ENCODE results near the gene GMDS.
"Not testable (repeated sequence)": the region's sequence is repeated elsewhere in the genome, so short reads cannot be mapped to it uniquely, and the experiment has no call there.

Gene GMDS

DNA sequence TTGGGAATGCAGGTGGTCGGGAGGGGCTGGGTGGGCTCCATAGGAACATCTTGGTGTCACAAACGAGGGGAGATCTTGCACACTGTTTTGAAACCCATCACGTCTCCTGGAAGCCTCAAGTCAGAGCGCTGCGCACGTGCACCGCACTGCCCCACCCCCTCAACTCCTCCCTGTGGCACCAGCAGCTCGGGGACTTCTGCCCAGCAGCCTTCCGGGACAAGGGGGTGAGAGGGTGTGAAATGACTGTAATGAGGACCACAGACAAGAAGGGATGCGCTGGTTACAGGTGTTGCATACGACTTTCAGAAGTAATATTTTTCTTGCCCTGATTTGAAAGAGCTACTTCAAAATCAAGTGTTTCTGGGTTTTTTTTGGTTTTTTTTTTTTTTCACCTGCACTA, 575.4 kb downstream of the GMDS start:
- DNase-seq (ENCODE audit: low read depth): no peak

DNA sequence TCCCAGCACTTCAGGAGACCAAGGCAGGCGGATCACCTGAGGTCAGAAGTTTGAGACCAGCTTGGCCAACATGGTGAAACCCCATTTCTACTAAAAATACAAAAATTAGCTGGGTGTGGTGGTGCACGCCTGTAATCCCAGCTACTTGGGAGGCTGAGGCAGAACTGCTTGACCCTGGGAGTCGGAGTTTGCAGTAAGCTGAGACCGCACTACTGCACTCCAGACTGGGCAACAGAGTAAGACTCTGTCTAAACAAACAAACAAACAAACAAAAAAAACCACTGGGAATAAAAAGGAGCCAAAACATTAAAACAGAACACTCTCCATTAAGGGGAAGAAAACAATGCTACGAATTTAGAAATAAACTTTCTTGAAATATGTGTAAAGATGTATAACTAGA, 576.9 kb downstream of the GMDS start:
- H3K4me3 ChIP-seq (ENCODE audit: low read depth, low read length); DNase-seq (ENCODE audit: low read depth): not testable (repeated sequence)

More for the DNA sequence above, 575.4 kb downstream of the GMDS start:
- no peak overlapping the region for H3K4me3 ChIP-seq (ENCODE audit: low read depth, low read length)

DNA sequence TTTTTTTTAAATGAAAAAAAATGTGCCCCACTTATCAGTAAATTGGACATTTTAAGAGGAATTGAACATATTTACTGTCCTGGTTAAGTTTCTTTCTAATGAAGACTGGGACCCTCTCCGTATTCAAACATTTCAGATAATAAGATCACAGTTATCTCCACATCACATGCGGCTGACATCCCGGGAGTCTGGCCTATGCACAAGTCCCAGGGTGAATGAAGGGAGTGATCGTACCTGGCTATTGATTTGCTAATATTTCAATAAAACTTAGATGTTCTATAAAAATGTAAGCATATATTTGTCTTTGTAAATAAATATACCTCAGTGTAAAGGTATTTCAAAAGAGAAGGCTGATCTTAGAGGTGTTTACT, 577.6 kb downstream of the GMDS start:
- H3K4me3 ChIP-seq (ENCODE audit: low read depth, low read length): no peak overlapping the region
- no peak for DNase-seq (ENCODE audit: low read depth)

DNA sequence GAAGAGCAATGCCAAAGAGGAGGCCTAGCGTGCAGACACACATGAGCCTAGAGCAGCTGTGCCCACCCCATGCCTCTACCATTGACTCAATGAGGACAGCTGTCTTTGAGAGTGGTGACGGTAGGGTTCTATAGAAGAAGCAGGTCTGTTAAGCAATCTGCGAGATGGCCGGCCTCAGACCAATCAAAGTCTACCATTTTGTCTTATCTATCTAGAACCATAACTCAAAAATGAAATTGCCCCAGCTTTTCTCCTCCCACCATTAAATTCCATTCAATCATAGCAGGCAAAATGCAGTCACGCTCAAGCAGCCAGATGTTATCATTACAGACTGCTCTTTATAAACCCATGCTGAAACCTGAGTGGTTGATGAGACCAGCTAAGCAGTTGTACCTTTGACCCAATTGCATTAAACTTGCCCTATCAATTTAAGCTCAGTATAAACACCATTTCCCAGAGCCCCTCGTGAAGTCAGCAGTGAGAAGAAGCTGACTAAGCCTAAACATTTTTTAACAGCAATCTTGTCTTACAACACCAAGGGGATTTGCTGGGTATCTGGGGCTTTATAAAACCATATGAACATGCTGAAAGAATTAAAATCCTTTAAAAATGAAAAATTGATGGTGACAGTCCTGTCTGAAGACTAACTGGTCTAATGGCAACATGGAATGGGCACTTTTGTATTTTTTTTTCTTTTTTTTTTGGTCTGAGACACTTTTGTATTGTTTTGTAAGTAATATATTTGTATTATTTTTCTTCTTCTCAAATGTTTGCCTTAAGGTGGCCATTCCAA, 578.2 kb downstream of the GMDS start:
- no peak for DNase-seq (ENCODE audit: low read depth)
- H3K4me3 ChIP-seq (ENCODE audit: low read depth, low read length): no peak overlapping the region

DNA sequence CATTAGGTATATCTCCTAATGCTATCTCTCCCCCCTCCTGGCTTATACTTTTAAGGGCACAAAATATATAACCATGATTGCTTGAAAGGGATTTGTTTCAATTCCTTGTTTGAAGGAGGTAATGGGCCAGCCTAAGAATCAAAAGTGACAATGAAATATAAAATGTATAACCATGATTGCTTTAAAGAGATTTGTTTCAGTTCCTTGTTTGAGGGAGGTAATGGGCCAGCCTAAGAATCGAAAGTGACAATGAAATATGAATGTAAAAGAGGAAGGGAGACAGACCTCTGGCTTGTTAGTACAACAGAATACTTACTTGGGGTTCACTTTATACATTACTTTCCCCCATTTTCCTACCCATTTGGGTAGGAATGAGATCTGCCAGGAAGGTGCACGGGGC, 580.2 kb downstream of the GMDS start:
- no peak overlapping the region for H3K4me3 ChIP-seq (ENCODE audit: low read depth, low read length)
- DNase-seq (ENCODE audit: low read depth): no peak

DNA sequence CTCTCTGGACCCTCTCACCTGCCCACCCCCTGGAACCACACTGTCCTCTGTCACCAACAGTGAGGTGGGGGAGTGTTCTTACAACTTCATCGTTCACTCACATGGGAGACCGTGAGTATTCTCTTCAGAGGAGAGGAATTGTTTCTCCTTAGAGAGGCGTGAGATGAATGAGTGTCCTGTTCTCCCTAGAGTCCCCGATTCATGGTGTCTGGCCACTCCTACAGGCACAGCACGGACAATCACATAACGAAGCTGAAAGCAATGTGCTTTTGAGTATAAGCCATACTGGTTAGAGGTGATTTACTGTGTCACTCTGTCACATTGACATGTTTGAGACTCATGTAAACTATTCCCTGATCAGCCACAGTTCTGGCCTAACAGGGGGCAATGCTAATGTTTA, 581.1 kb downstream of the GMDS start:
- no peak overlapping the region for H3K4me3 ChIP-seq (ENCODE audit: low read depth, low read length)
- no peak for DNase-seq (ENCODE audit: low read depth)

DNA sequence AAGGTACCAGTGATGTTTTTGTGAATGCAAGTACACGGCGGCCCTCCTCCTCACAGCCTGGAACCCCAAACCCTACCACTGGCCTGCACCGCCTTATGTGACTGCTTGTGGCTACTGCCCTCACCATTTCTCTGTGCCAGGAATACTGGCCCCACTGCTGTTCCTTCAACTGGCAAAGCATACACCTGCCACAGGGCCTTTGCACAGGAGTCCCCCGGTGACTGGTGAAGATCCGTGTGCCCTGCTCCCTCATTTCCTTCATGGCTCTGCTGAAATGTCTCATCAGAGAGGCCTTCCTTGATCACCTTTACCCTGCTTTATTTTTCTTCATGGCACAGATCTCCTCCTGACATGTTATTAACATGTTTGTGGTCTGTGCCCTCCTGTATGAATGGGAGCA, 581.9 kb downstream of the GMDS start:
- no peak overlapping the region for H3K4me3 ChIP-seq (ENCODE audit: low read depth, low read length)
- DNase-seq (ENCODE audit: low read depth): no peak

DNA sequence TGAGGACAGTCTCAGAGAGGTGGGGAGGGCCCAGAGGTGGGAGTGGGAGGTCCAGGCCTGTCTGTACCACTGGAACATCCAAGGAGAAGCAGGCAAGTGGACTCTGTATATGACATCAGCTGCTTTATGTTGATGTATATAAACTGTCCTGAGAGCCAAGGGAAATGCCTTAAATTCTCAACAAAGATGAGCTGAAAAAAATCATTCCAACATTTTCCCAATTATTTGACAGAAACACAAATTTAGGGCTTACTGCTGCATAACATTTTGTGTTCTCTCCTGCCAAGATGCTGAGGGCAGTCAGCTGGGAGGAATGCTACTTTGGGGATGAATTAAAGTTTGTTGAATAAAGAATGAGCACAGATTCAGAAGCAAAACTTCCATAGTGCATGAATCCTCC, 582.9 kb downstream of the GMDS start:
- no peak overlapping the region for H3K4me3 ChIP-seq (ENCODE audit: low read depth, low read length)
- no peak for DNase-seq (ENCODE audit: low read depth)

DNA sequence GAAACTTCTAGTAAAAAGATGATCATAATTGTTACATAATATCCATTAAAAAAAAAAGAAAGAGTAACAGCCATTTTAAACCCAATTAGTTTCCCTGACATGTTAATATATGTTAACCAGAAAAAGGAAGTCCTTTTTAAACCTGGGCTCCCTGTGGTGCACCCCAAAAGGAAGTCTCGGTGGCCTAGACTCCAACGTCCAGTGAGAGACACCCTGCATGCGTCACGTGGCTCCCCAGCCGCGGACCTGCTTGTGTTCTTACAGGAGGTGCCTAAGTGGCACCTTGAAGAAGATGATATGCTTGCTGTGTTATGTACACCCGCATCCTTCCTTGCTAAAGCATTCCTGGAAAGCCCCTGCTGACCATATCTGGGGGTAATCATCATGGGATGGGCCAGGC, 585.6 kb downstream of the GMDS start:
- DNase-seq (ENCODE audit: low read depth): no peak
- no peak overlapping the region for H3K4me3 ChIP-seq (ENCODE audit: low read depth, low read length)

DNA sequence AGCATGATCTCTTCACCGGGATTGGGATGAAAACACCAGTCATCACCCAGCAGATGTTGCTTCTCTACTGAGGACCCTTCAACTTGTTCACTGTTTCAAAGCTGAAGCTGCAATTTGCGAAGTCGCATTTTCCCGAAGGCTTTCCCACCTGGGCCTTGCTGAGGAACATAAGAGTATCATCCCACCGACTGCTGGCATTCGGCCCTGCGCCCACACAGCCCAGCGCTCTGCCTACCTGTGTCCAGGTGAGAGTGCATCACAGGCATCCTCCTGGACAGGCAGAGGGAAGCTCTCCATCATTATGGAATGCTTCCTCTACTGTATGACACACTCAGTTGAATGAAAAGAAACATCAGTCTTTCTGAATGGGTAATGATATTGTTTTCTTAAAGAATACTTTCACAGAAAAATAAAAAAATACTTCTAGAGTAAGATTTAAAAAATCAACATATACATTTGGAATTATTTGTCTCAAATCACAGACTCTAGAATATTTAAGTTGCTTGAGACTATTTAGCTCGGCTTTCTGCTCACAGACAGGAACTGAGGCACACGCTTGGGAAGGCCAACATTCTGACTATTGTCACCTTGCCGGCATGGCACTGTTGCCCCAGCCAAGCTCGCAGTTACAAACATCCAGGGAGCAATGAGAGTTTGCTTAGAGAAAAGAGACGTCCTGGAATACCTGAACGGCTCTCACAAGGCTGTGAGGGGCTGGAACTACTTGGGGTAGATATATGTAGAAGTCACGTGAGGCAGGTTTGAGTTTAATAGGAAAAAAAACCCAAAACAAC, 587.0 kb downstream of the GMDS start:
- H3K4me3 ChIP-seq (ENCODE audit: low read depth, low read length): no peak overlapping the region
- DNase-seq (ENCODE audit: low read depth): no peak

DNA sequence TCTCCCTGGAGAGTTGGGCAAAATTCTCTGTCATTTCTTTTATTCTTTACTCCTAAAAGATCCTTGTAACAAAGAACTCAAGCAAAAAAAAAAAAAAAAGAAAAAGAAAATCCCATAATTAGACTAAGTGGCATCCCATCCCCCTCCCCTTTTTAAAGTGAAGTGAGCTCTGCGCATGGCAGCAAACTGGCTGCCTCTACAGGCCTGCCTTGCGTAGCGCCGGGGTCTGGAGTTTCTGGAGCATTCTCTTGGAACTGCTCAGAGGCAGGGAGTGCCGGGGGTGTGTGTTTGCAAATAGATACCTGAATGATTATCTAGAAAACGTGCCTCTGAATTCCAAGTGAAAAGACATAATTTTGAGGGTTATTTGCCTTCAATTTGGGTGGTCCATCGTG, 587.6 kb downstream of the GMDS start:
- DNase-seq (ENCODE audit: low read depth): no peak
- no peak overlapping the region for H3K4me3 ChIP-seq (ENCODE audit: low read depth, low read length)

DNA sequence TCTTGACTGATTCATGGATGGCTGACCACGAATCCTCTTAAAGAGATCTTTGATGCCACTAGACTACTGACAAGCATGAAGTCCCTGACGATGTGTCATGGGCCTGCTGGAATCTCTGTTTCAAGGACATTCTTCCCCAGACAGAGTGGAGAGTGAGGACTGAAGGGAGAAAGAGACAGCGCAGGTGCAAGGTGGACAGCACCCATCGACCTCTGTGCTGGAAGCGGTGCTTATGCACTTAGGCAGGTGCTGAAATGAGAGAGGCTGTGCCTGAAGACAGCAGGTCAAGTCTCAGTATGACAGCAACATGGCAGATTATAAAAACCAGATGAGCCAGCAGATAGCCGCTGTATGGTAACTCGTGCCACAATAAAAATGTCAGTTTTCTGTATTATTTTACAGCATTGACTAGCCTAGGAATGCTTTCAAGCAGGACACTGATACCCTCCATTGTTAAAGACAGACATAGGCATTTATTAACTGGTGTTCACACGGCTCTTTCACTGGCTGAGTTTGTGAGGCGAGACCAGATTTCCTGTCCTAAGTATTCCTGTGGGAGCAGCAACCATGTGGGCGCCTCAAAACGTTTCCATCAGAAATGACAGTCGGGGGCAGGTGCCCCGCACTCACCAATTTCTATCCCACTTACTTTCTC, 588.2 kb downstream of the GMDS start:
- DNase-seq (ENCODE audit: low read depth): no peak

DNA sequence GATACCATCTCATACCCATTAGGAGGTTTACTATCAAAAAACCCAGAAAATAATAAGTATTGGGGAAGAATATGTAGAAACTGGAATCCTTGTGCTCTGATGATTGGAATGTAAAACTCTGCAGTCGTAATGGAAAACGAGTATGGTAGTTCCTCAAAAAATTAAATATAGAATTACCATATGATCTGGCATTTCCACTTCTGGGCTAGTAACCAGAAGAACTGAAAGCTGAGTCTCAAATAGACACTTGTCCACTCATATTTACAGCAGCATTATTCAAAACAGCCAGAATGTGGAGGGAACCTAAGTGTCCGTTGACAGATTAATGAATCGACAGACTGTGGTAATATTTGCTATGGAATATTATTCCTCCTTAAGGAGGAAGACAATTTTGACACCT, 591.4 kb downstream of the GMDS start:
- no peak for DNase-seq (ENCODE audit: low read depth)
- H3K4me3 ChIP-seq (ENCODE audit: low read depth, low read length): no peak overlapping the region

More for the DNA sequence above, 588.2 kb downstream of the GMDS start:
- H3K4me3 ChIP-seq (ENCODE audit: low read depth, low read length): no peak overlapping the region

DNA sequence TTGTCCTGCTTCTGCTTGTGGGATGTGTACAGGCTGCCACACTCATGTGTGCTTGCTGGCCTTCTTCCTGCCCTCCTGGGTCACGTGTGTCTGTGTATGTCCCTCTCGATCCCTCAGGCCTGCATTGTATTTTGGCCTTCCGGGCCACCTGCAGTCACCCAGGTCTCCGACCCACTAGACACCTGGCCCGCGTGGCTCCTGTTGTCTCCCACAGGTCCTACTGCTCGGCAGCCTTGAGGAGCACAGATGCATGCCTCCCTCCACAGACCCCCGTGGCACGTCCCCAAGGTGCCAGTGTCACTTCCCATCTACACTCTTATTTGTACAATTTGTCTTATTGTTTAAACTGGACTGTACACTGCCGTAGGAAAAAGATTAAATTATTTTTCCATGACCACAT, 592.6 kb downstream of the GMDS start:
- DNase-seq (ENCODE audit: low read depth): no peak
- H3K4me3 ChIP-seq (ENCODE audit: low read depth, low read length): no peak overlapping the region

DNA sequence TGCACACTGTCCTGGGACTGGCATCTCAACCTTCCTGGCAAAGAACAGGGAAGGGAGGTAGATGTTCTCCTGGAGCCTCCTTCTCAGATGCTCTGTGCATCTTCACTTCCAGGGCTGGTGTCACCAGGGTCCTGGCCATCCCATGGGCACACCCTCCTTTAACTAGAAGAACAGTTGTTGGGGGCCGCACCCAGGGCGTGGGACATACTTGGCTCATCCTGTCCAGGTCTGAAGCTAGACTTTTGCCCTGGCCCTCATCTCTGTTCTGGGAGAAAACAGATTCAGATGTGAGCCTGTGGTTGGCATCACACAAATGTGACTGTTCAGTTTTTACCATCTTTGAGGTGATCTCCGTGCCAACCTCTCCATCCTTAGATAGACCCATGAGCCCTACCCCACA, 594.0 kb downstream of the GMDS start:
- DNase-seq (ENCODE audit: low read depth): no peak
- no peak overlapping the region for H3K4me3 ChIP-seq (ENCODE audit: low read depth, low read length)

DNA sequence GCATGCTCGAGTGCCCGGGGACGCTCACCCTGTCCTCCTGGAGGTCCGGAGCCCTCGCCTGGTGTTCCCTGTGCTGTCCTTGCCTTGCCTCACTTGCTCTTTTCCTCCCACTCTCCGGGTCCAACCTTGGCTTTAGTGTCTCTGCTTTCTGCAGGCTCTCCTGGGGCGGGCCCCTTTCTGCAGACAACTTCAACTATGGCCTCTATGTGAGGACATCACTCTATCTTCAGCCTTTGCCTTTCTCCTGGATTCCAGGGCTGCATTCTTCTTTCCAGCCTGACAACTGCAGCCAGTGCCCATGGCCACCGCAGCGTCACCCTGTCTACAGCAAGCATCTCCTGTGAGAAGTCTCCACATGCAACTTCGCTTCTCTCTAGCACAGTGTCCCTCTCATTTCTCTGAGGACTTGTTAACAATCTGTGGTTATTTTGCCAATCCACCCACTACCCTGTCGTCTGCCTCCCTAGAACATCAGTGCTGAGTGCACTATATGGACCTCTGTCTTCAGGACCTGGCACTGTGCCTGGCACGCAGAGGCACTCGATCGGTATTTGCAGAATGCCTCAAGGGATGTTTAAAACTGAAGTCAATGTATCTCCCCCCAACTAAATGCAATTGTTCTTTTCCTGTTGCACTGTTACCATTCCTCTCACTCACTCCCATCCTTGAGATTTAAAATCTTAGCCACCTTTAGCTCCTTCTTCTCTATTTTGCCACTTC, 599.8 kb downstream of the GMDS start:
- H3K4me3 ChIP-seq (ENCODE audit: low read depth, low read length): no peak overlapping the region
- DNase-seq (ENCODE audit: low read depth): no peak

DNA sequence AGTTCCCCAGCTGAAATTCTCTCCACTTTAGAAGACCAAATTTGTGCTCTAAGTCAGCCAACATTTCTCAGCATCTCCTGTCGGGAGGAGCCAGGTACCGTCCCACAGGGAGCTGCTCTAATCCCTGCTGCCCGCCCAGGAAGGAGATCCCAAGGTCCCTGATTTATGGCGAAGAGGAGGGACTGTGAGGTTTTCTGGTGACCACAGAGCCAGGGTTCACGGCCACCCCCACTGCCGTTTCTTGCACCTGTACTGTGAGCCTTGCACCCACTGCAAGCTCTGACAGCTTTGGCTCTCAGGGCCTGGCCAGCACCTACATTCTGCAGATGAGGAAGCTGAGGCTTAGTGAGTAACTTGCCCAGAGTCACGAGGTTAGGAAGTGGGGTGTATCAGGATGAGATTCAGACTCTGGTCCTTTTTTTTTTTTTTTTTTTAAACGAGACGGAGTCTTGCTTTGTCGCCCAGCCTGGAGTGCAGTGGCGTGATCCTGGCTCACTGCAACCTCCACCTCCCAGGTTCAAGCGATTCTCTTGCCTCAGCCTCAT, 600.8 kb downstream of the GMDS start:
- no peak overlapping the region for H3K4me3 ChIP-seq (ENCODE audit: low read depth, low read length)
- no peak for DNase-seq (ENCODE audit: low read depth)

DNA sequence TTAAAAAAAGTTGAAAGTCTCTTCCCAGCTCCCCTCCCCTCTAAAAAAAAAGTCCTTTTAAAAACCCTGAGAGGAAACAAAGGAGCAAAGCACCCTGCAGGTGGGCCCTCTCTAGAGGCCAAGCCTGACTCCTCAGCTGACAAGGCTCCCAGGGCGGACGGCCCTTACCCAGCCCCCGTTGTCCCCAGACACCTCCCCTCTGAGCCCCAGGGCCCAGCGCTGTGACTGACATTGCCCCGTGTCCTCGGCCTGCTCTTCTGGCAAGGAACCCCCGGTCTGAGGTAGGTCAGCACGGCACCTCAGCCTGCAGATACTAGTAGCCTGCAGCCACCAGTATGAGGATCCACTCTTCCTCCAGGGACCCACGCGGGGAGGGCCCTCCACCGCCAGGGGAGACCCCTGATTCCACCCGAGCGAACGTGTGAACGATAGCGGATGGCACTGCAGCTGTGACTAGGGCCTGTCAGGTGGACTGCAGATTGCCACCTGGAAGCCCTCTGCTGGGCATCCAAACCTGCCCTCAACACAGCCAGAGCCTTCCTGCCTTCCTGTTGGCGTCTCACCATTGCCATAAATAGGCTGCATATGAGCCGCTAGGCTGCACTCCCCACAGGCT, 601.5 kb downstream of the GMDS start:
- no peak for DNase-seq (ENCODE audit: low read depth)
- H3K4me3 ChIP-seq (ENCODE audit: low read depth, low read length): no peak overlapping the region

DNA sequence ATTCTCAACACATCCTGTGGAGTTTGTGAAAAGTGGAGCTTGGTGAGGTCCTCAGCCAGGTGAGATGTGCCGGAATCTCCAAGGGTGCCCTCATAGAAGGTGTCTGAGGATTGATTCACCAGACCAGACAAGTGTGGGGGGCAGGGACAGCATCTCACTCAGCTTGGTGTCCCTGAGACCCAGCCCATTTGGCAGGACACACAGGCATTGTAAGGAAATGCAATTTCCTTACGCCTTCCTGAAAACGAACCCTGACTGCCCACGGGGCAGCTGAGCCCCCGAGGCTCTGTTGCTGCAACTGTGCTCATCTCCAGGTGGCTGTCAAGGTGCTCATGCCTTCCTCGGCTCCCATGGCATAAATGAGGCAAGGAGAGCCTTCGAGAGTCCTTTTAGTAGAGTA, 602.3 kb downstream of the GMDS start:
- no peak overlapping the region for H3K4me3 ChIP-seq (ENCODE audit: low read depth, low read length)
- DNase-seq (ENCODE audit: low read depth): no peak

All from skeletal muscle cell (primary cell).